SK-N-SH (cell line): Measurements from ENCODE around the gene GASK1B. TPM values are rescaled to one million over a fixed set of nuclear protein-coding genes. Genes with fewer than 3 reads are reported as not detected.

Experiments used
- CTCF ChIA-PET: fragments of 300-600, 350-600 bp; formaldehyde crosslinking; extraction: SDS; loops from one replicate; lab custom pipeline; 2021; lab: Yijun Ruan, JAX
- POLR2A ChIA-PET: fragments of 350-600 bp; sonication (Branson Sonifier 250); formaldehyde crosslinking; extraction: SDS; loops from one replicate; lab custom pipeline; 2020; ENCODE audit warnings: antibody characterized with exemption, inconsistent platforms; lab: Yijun Ruan, JAX
- DNase-seq: peaks from one replicate; pipeline ENCODE4 v3.0.0; 2012
- H2AFZ ChIP-seq: fragments of 200-600 bp; sonication (generic); 2 replicates; pipeline ENCODE4 v1.8.1; 2016; ENCODE audit warnings: antibody characterized with exemption, mild to moderate bottlenecking, low read depth
- H3F3A ChIP-seq: fragments of 200-600 bp; sonication (generic); replicated peaks from 2 replicates; pipeline ENCODE3; 2016; ENCODE audit warnings: antibody characterized with exemption, mild to moderate bottlenecking; ENCODE audit not compliant: insufficient read depth
- H3K27ac ChIP-seq, 2 experiments: fragments of 200-500 bp in 1 of 2; fragments of 200-600 bp in 1 of 2; sonication (Bioruptor generic) in 1 of 2; sonication (generic), shearing (Covaris generic) in 1 of 2; 2 replicates each; pipeline versions ENCODE4 v1.5.1 to v1.6.1; 2014 to 2016; ENCODE audit warnings: low read depth in 2 of 2, inconsistent platforms in 1 of 2, low read length in 1 of 2, mild to moderate bottlenecking in 1 of 2, mixed read lengths in 1 of 2
- H3K27me3 ChIP-seq: fragments of 200-600 bp; sonication (generic), shearing (Covaris generic); 2 replicates; pipeline ENCODE4 v1.6.1; 2016; ENCODE audit warnings: mixed run types; ENCODE audit not compliant: insufficient read depth
- H3K36me3 ChIP-seq, 2 experiments: fragments of 200-500 bp in 1 of 2; fragments of 200-600 bp in 1 of 2; sonication (Bioruptor generic) in 1 of 2; sonication (generic) in 1 of 2; replicated peaks in 1 of 2; 2 replicates each; pipeline versions ENCODE3 to v1.5.1; 2014 to 2016; ENCODE audit warnings: low read length in 1 of 2, mild to moderate bottlenecking in 1 of 2; ENCODE audit not compliant: insufficient read depth in 2 of 2, control insufficient read depth in 1 of 2
- H3K4me1 ChIP-seq, 2 experiments: fragments of 200-500 bp in 1 of 2; fragments of 200-600 bp in 1 of 2; sonication (Bioruptor generic) in 1 of 2; sonication (generic), shearing (Covaris generic) in 1 of 2; 2 replicates each; pipeline versions ENCODE4 v1.5.1 to v1.6.1; 2014 to 2016; ENCODE audit warnings: low read depth in 1 of 2, low read length in 1 of 2, mixed run types in 1 of 2; ENCODE audit not compliant: insufficient read depth in 2 of 2, control insufficient read depth in 1 of 2
- H3K4me2 ChIP-seq: fragments of 200-600 bp; sonication (generic), shearing (Covaris generic); 2 replicates; pipeline ENCODE4 v1.6.1; 2017; ENCODE audit warnings: mixed run types
- H3K4me3 ChIP-seq, 2 experiments: fragments of 200-500 bp in 1 of 2; fragments of 200-600 bp in 1 of 2; sonication (Bioruptor generic) in 1 of 2; sonication (generic), shearing (Covaris generic) in 1 of 2; 2 replicates each; pipeline versions ENCODE4 v1.5.1 to v1.8.1; 2014 to 2016; ENCODE audit warnings: low read depth in 2 of 2, inconsistent platforms in 1 of 2, low read length in 1 of 2, mild to moderate bottlenecking in 1 of 2, mixed read lengths in 1 of 2, moderate library complexity in 1 of 2
- H3K79me2 ChIP-seq: fragments of 200-600 bp; sonication (generic); 2 replicates; pipeline ENCODE4 v1.8.1; 2017; ENCODE audit warnings: mild to moderate bottlenecking; ENCODE audit not compliant: insufficient read depth
- H3K9ac ChIP-seq: fragments of 200-600 bp; sonication (generic); 2 replicates; pipeline ENCODE4 v1.6.1; 2017; ENCODE audit warnings: mixed run types
- H3K9me2 ChIP-seq: fragments of 200-600 bp; sonication (generic); 2 replicates; pipeline ENCODE4 v1.6.1; 2017; ENCODE audit warnings: mixed run types
- H3K9me3 ChIP-seq: fragments of 200-600 bp; sonication (generic); 2 replicates; pipeline ENCODE4 v1.6.1; 2017; ENCODE audit warnings: mixed run types, mild to moderate bottlenecking, moderate library complexity
- H4K20me1 ChIP-seq: fragments of 200-600 bp; sonication (generic); 2 replicates; pipeline ENCODE4 v1.6.1; 2017; ENCODE audit warnings: mild to moderate bottlenecking, mixed run types; ENCODE audit not compliant: insufficient read depth
- ELF1 ChIP-seq: IDR thresholded peaks from 2 replicates; pipeline ENCODE4 v1.4.0; 2012
- FOXM1 ChIP-seq: IDR thresholded peaks from 2 replicates; pipeline ENCODE4 v1.4.0; 2012; ENCODE audit warnings: low read depth, mild to moderate bottlenecking
- GABPA ChIP-seq: IDR thresholded peaks from 2 replicates; pipeline ENCODE4 v1.4.0; 2012; ENCODE audit warnings: low read depth, mild to moderate bottlenecking
- RCOR1 ChIP-seq: fragments of 150-350 bp; IDR thresholded peaks from 2 replicates; pipeline ENCODE4 v1.6.1; 2017; ENCODE audit warnings: antibody characterized with exemption, low read length
- RFX5 ChIP-seq: IDR thresholded peaks from 2 replicates; pipeline ENCODE4 v1.6.1; 2012; ENCODE audit warnings: mild to moderate bottlenecking, improper control_type of control experiment, low read length
- USF1 ChIP-seq: IDR thresholded peaks from 2 replicates; pipeline ENCODE4 v1.4.0; 2012; ENCODE audit warnings: low read depth, borderline replicate concordance
- WGBS: methylation state at CpG from one replicate; pipeline ENCODE4 v1.1.6; 2017; ENCODE audit warnings: low lambda C conversion rate; 5-methylcytosine and 5-hydroxymethylcytosine counted together
- polyA plus RNA-seq, 3 experiments: library from polyadenylated mRNA; depleted of rRNA; stranded (reverse); fragments of >200 nt; gene quantifications; 2 replicates each; pipeline ENCODE4 v1.2.3, GENCODE V29; 2012

Gene GASK1B
- polyA plus RNA-seq, 1 of the 3 experiments (the other 2 are of a cell fraction), result 3.7 TPM

GRCh38 chr4:158186815-158187214 is 14.0 kb upstream of the GASK1B start:
- H3F3A ChIP-seq, result no peaks in the 10 kb centered on the region
- no peak overlapping the region for H3K9ac ChIP-seq
- H3K4me2 ChIP-seq, result no peak overlapping the region
- H3K9me2 ChIP-seq, result no peaks in the 10 kb centered on the region
- H2AFZ ChIP-seq, result no peak overlapping the region
- no peak overlapping the region for H3K27ac ChIP-seq
- no peaks in the 10 kb centered on the region for H3K9me3 ChIP-seq
- TF ChIP-seq USF1, result 0 out of 2 replicates have a peak, but pooled peaks have one; percentile 26
- no peak for TF ChIP-seq RFX5
- TF ChIP-seq, all 33 proteins: peak for 1
- Histone ChIP-seq H3K79me2 (no peaks in the 10 kb centered on the region), H3K4me3 (no peak overlapping the region), H3K4me1 (no peaks in the 10 kb centered on the region), H3K36me3 (no peaks in the 10 kb centered on the region), H4K20me1 (no peaks in the 10 kb centered on the region), H3K27me3 (no peaks in the 10 kb centered on the region)
- DNase-seq, result no peak
- ChIA-PET CTCF (interaction anchor here (0.8 to 2.0 kb wide), 3 partner anchors 8 to 16 kb away, joined by 3 to 6 read pairs (median 4); no protein-coding TSS in a partner anchor), POLR2A (no interaction called here)
- 27% methylated on average over 2 of the region's 2 CpGs for WGBS

GRCh38 chr4:158182736-158183135 is 9.9 kb upstream of the GASK1B start:
- Histone ChIP-seq H3F3A (no peaks in the 10 kb centered on the region), H3K27ac (no peak overlapping the region), H3K79me2 (no peaks in the 10 kb centered on the region), H3K9me3 (no peaks in the 10 kb centered on the region), H3K36me3 (no peaks in the 10 kb centered on the region), H4K20me1 (no peaks in the 10 kb centered on the region), H3K4me2 (peak overlapping the region; percentile 44; the same call in 1 of the 2 replicates), H3K9me2 (no peaks in the 10 kb centered on the region), H2AFZ (peak overlapping the region; percentile 65; the same call in 1 of the 2 replicates), H3K9ac (no peak overlapping the region), H3K4me1 (no peaks in the 10 kb centered on the region), H3K4me3 (no peak overlapping the region; a peak in 1 of 4 replicates), H3K27me3 (no peaks in the 10 kb centered on the region)
- TF ChIP-seq GABPA, result peak; percentile 58
- TF ChIP-seq FOXM1, result no peak
- TF ChIP-seq ELF1, result peak; percentile 46; the same call in 1 of the 2 replicates
- ChIA-PET CTCF (interaction anchor here (3.6 to 4.1 kb wide), 2 partner anchors 10 to 11 kb away, joined by 19 to 25 read pairs; partner anchors contain the start of gene GASK1B), POLR2A (no interaction called here)
- 60% methylated on average over 14 of the region's 15 CpGs for WGBS
- peak; percentile 36 for DNase-seq

- WGBS, result 75% methylated on average over 5 of the region's 5 CpGs
These were observed 9.1 kb upstream of the GASK1B start for GRCh38 chr4:158181906-158182305.

More at GRCh38 chr4:158181906-158182305, 9.1 kb upstream of the GASK1B start:
- no peaks in the 10 kb centered on the region for H3K27me3 ChIP-seq
- H3K79me2 ChIP-seq, result no peaks in the 10 kb centered on the region
- CTCF ChIA-PET, result interaction anchor here (3.6 to 4.1 kb wide), 2 partner anchors 10 to 11 kb away, joined by 19 to 25 read pairs; partner anchors contain the start of gene GASK1B
- no peak overlapping the region for H3K4me3 ChIP-seq
- no peaks in the 10 kb centered on the region for H3K9me3 ChIP-seq
- H3K9me2 ChIP-seq, result no peaks in the 10 kb centered on the region
- H3F3A ChIP-seq, result no peaks in the 10 kb centered on the region
- H3K4me1 ChIP-seq, result no peaks in the 10 kb centered on the region
- no peak overlapping the region for H3K4me2 ChIP-seq
- H4K20me1 ChIP-seq, result no peaks in the 10 kb centered on the region
- TF ChIP-seq RCOR1, result no peak
- no peaks in the 10 kb centered on the region for H3K36me3 ChIP-seq
- no peak overlapping the region for H3K27ac ChIP-seq
- POLR2A ChIA-PET, result no interaction called here
- H2AFZ ChIP-seq, result no peak overlapping the region
- no peak for DNase-seq
- H3K9ac ChIP-seq, result no peak overlapping the region
